GM12864 (cell line): ENCODE measurements around the gene CCDC32.

Experiments used
- DNase-seq: peaks from one replicate; pipeline ENCODE4 v3.0.0-alpha.2; 2011; ENCODE audit warnings: low read depth
- H3K4me3 ChIP-seq: 2 replicates; pipeline ENCODE4 v1.5.1; 2011; ENCODE audit warnings: mild to moderate bottlenecking, low read depth, low read length, control low read depth
- CTCF ChIP-seq: IDR thresholded peaks from 2 replicates; pipeline ENCODE4 v1.5.1; 2011; ENCODE audit warnings: low read depth, mild to moderate bottlenecking, moderate library complexity, low read length, control low read depth, inconsistent platforms; ENCODE audit errors: missing control alignments

Gene CCDC32

GRCh38 chr15:40550341-40551037 is 14.4 kb downstream of the CCDC32 start:
- DNase-seq = peak; percentile 78
- peak overlapping the region; percentile 11; the same call in 1 of the 2 replicates for H3K4me3 ChIP-seq
- TF ChIP-seq CTCF = no peak

GRCh38 chr15:40549894-40550293 is 14.9 kb downstream of the CCDC32 start:
- no peak for DNase-seq
- no peak overlapping the region for H3K4me3 ChIP-seq
- no peak for TF ChIP-seq CTCF

GRCh38 chr15:40548610-40549009 is 16.2 kb downstream of the CCDC32 start:
- H3K4me3 ChIP-seq = no peak overlapping the region
- no peak for DNase-seq
- TF ChIP-seq CTCF = no peak

- peak; percentile 55 for TF ChIP-seq CTCF
- no peak overlapping the region for H3K4me3 ChIP-seq
- no peak for DNase-seq
Observed at GRCh38 chr15:40545457-40545856, 19.4 kb downstream of the CCDC32 start.

- no peak for TF ChIP-seq CTCF
- peak; percentile 75 for DNase-seq
- no peak overlapping the region for H3K4me3 ChIP-seq
Observed at GRCh38 chr15:40543631-40544294, 21.1 kb downstream of the CCDC32 start.

GRCh38 chr15:40543082-40543481 is 21.8 kb downstream of the CCDC32 start:
- TF ChIP-seq CTCF = no peak
- H3K4me3 ChIP-seq = no peak overlapping the region
- no peak for DNase-seq
